Measurements from ENCODE around the gene LGALS9B.
"Not testable (repeated sequence)": the region's sequence is repeated elsewhere in the genome, so short reads cannot be mapped to it uniquely, and the experiment has no call there.

Gene LGALS9B

GRCh38 chr17:20467447-20467846 lies at the start of gene LGALS9B:
Gene LGALS9B, minus strand, starts transcription at chr17:20467539. Its CDS starts 69 bp downstream, at chr17:20467470.
- not testable (repeated sequence) for H3K4me3 ChIP-seq (ENCODE audit: low read depth, low read length); DNase-seq (ENCODE audit: low read depth)

- not testable (repeated sequence) for DNase-seq (ENCODE audit: low read depth); H3K4me3 ChIP-seq (ENCODE audit: low read depth, low read length)
Observed at GRCh38 chr17:20516986-20517385, 49.6 kb upstream of the LGALS9B start.

- H3K4me3 ChIP-seq (ENCODE audit: low read depth, low read length); DNase-seq (ENCODE audit: low read depth): not testable (repeated sequence)
Observed at GRCh38 chr17:20515099-20515498, 47.8 kb upstream of the LGALS9B start.

GRCh38 chr17:20513539-20513938 lies 46.2 kb upstream of the LGALS9B start:
- not testable (repeated sequence) for DNase-seq (ENCODE audit: low read depth); H3K4me3 ChIP-seq (ENCODE audit: low read depth, low read length)

GRCh38 chr17:20512378-20512777 lies 45.0 kb upstream of the LGALS9B start:
- not testable (repeated sequence) for DNase-seq (ENCODE audit: low read depth); H3K4me3 ChIP-seq (ENCODE audit: low read depth, low read length)

GRCh38 chr17:20511778-20512177 lies 44.4 kb upstream of the LGALS9B start:
- H3K4me3 ChIP-seq (ENCODE audit: low read depth, low read length) = not testable (repeated sequence)

GRCh38 chr17:20505333-20505732 lies 38.0 kb upstream of the LGALS9B start:
- DNase-seq (ENCODE audit: low read depth); H3K4me3 ChIP-seq (ENCODE audit: low read depth, low read length): not testable (repeated sequence)

More at GRCh38 chr17:20511778-20512177, 44.4 kb upstream of the LGALS9B start:
- DNase-seq (ENCODE audit: low read depth) = not testable (repeated sequence)

- H3K4me3 ChIP-seq (ENCODE audit: low read depth, low read length); DNase-seq (ENCODE audit: low read depth): not testable (repeated sequence)
Observed at GRCh38 chr17:20504388-20505066, 37.2 kb upstream of the LGALS9B start.

GRCh38 chr17:20501896-20502295 lies 34.6 kb upstream of the LGALS9B start:
- H3K4me3 ChIP-seq (ENCODE audit: low read depth, low read length); DNase-seq (ENCODE audit: low read depth): not testable (repeated sequence)

- not testable (repeated sequence) for DNase-seq (ENCODE audit: low read depth); H3K4me3 ChIP-seq (ENCODE audit: low read depth, low read length)
Observed at GRCh38 chr17:20500346-20500745, 33.0 kb upstream of the LGALS9B start.

GRCh38 chr17:20495420-20495819 lies 28.1 kb upstream of the LGALS9B start:
- not testable (repeated sequence) for DNase-seq (ENCODE audit: low read depth); H3K4me3 ChIP-seq (ENCODE audit: low read depth, low read length)

GRCh38 chr17:20494735-20495134 lies 27.4 kb upstream of the LGALS9B start:
- not testable (repeated sequence) for DNase-seq (ENCODE audit: low read depth); H3K4me3 ChIP-seq (ENCODE audit: low read depth, low read length)

GRCh38 chr17:20494147-20494546 lies 26.8 kb upstream of the LGALS9B start:
- DNase-seq (ENCODE audit: low read depth); H3K4me3 ChIP-seq (ENCODE audit: low read depth, low read length): not testable (repeated sequence)

- not testable (repeated sequence) for DNase-seq (ENCODE audit: low read depth); H3K4me3 ChIP-seq (ENCODE audit: low read depth, low read length)
Observed at GRCh38 chr17:20492971-20493370, 25.6 kb upstream of the LGALS9B start.

GRCh38 chr17:20492099-20492498 lies 24.8 kb upstream of the LGALS9B start:
- not testable (repeated sequence) for H3K4me3 ChIP-seq (ENCODE audit: low read depth, low read length); DNase-seq (ENCODE audit: low read depth)

GRCh38 chr17:20484930-20485329 lies 17.6 kb upstream of the LGALS9B start:
- peak; percentile 24 for DNase-seq (ENCODE audit: low read depth)

GRCh38 chr17:20479889-20480591 lies 12.7 kb upstream of the LGALS9B start:
- not testable (repeated sequence) for H3K4me3 ChIP-seq (ENCODE audit: low read depth, low read length); DNase-seq (ENCODE audit: low read depth)

More at GRCh38 chr17:20484930-20485329, 17.6 kb upstream of the LGALS9B start:
- not testable (repeated sequence) for H3K4me3 ChIP-seq (ENCODE audit: low read depth, low read length)

GRCh38 chr17:20477398-20478071 lies 10.2 kb upstream of the LGALS9B start:
- H3K4me3 ChIP-seq (ENCODE audit: low read depth, low read length); DNase-seq (ENCODE audit: low read depth): not testable (repeated sequence)

GRCh38 chr17:20475137-20475831 lies 7.9 kb upstream of the LGALS9B start:
- not testable (repeated sequence) for H3K4me3 ChIP-seq (ENCODE audit: low read depth, low read length); DNase-seq (ENCODE audit: low read depth)

All from skeletal muscle cell (primary cell).